ENCODE measurements around the gene REM1.

DNA sequence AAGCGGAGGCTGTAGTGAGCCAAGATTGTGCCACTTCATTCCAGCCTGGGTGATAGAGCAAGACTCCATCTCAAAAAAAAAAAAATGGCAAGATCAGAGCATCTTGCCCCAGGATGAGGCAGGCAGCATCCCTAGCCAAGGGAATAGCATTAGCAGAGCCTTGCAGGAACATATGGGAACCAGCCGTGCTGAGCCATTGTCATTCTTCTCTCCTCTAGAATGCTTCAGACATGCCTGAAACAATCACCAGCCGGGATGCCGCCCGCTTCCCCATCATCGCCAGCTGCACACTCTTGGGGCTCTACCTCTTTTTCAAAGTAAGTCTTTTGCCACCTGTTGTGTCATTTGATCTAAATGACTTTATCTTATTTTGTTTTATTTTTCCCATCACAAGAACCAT, 52.2 kb downstream of the REM1 start:
- TF ChIP-seq, protein P1, sequence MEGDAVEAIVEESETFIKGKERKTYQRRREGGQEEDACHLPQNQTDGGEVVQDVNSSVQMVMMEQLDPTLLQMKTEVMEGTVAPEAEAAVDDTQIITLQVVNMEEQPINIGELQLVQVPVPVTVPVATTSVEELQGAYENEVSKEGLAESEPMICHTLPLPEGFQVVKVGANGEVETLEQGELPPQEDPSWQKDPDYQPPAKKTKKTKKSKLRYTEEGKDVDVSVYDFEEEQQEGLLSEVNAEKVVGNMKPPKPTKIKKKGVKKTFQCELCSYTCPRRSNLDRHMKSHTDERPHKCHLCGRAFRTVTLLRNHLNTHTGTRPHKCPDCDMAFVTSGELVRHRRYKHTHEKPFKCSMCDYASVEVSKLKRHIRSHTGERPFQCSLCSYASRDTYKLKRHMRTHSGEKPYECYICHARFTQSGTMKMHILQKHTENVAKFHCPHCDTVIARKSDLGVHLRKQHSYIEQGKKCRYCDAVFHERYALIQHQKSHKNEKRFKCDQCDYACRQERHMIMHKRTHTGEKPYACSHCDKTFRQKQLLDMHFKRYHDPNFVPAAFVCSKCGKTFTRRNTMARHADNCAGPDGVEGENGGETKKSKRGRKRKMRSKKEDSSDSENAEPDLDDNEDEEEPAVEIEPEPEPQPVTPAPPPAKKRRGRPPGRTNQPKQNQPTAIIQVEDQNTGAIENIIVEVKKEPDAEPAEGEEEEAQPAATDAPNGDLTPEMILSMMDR (IDR thresholded peaks at IDR 0.05) = no peak
- TF ChIP-seq POLR2A (IDR thresholded peaks at IDR 0.05) (no peak), EP300 (IDR thresholded peaks at IDR 0.05) (no peak)
